22Rv1 (cell line): ENCODE measurements around the gene KAZN.

Experiments used
- ZFX ChIP-seq: fragments of 450-650 bp; IDR thresholded peaks from 2 replicates; pipeline ENCODE4 v1.6.1; 2017; ENCODE audit warnings: antibody characterized with exemption, borderline replicate concordance
- TF ChIP-seq, protein P1 (sequence below): fragments of 450-650 bp; IDR thresholded peaks from 2 replicates; pipeline ENCODE4 v1.5.1; 2017; ENCODE audit warnings: mild to moderate bottlenecking

DNA sequence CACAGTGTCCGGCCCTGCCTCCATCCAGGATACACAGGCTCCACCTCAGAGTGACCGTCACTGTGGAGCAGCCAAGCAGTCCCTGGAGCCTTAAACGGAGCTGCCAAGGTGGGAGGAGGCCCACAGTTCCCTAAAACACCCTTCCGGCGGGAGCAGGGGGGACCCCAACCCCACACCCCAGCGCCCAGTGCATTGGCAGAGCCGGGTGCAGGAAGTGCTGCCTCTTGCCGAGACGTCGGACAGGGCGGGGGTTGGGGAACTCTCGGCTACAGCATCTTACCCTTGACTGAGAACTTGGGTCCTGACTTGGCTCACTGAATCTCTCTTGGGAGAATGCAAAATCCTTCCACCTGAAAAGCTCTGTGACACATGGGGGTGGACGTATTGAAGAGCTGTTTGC is 516.4 kb downstream of the KAZN start:
- TF ChIP-seq, protein P1, sequence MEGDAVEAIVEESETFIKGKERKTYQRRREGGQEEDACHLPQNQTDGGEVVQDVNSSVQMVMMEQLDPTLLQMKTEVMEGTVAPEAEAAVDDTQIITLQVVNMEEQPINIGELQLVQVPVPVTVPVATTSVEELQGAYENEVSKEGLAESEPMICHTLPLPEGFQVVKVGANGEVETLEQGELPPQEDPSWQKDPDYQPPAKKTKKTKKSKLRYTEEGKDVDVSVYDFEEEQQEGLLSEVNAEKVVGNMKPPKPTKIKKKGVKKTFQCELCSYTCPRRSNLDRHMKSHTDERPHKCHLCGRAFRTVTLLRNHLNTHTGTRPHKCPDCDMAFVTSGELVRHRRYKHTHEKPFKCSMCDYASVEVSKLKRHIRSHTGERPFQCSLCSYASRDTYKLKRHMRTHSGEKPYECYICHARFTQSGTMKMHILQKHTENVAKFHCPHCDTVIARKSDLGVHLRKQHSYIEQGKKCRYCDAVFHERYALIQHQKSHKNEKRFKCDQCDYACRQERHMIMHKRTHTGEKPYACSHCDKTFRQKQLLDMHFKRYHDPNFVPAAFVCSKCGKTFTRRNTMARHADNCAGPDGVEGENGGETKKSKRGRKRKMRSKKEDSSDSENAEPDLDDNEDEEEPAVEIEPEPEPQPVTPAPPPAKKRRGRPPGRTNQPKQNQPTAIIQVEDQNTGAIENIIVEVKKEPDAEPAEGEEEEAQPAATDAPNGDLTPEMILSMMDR: no peak
- TF ChIP-seq ZFX: no peak
